GM19372 (cell line): ENCODE data around the gene DSPP.

Experiments
- ATAC-seq: cut with Tn5 transposase; IDR thresholded peaks from one replicate; pipeline ENCODE4 v1.9.1; 2021; ENCODE audit warnings: mild to moderate bottlenecking, low read depth, moderate library complexity; ENCODE audit not compliant: unreplicated experiment

The DSPP gene

DNA sequence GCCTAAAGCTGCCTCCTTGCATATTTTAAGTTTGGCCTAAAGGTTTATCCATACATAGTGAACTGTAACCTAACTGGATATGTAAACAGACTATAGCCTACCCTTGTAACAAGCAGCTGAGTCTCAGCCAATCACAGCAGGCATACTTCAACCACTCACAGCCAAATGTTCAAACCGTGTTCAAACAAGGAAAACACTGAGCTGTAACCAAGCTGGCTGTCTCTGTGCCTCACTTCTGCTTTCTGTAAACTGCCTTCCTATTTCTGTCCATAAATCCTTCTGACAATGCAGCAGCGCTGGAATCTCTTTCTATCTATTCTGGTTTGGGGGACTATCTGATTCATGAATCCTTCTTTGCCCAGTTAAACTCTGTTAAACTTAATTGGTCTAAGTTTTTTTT, 16.4 kb downstream of the DSPP start:
- ATAC-seq = no peak

DNA sequence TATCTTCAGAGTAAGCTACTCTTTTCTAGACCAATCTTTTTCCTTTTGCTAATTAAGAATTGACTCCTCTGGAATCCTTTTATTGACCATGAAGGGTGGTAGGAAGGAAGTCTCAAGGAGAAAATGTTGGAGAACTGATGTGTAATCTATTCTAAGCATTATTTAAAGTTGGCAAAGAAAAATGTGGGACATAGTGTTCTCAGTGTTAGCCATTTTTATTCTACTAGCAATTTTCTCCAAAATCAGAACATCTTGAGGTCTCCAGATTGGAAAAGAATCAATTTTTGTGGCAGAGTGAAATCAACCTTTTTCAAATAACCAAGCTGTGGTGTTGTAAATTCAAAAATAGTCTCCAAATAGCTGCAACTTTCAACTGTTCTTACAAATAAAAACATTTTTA, 23.3 kb downstream of the DSPP start:
- no peak for ATAC-seq

DNA sequence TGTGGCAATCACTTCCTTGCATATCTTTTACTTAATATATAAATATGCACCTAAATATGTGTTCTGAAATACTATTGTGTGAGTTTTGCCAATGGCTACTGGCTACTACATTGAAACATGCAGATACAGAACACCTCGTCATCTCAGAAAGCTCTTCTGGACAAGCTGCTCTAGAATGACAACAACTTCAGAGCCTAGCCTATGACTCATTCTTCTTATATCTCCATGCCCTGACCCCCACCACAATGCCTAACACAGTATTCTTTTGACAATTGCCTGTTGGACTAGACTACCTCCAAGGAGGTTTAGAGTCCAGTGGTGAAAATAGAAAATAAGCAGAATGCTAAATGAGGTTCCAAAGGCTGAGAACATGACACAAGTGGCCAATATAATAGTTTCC, 24.1 kb downstream of the DSPP start:
- ATAC-seq = no peak

DNA sequence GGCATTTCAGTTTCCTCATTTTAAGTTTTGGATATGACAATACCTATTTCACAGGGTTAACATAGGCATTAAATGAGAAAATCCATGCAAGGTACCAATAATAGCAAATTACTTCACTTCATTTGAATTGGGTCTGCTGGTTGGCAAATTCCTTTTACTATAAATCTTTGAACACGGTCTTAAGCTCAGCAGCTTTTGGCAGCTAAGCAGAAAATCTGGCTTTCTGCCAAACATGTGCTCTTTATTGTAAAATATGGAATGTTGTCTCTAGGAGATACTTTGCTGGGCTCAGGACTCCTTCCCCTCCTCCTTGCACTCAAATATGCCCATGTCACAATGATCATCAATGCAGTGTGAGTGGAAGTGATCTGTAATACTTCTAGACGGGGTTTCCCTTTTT, 24.9 kb downstream of the DSPP start:
- ATAC-seq = no peak

DNA sequence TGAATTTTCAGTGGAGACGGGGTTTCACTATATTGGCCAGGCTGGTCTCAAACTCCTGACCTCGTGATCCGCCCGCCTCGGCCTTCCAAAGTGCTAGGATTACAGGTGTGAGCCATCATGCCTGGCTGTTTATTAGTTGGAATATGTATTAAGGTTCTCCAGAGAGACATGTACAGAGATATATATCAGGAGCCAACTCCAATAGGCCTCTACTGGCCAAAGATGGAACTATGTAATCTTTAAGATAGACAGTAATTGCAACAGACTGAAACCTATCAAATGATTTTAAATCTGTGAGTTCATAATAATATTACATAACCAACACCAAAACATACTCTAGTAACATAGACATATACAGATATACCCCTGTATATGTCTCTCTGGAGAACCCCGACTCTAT, 36.0 kb downstream of the DSPP start:
- ATAC-seq = no peak

DNA sequence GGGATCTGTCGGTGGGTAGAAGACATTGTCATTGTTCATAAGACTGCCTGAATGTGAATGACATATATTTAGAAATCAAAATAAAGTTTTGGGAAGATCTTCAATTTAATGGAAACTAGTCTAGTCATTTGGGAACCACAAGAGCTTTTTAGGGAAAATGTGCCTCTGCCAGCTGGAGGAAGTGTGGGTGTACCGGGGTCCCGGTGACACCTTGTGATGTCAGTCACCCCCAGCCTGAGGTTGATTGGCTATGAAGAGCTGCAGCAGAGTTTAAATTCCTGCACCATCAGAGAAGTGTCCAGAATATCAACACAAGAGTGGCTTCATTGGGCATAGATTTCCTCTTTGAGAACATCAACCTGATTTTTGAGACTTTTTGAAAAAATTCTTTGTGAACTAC, 41.7 kb downstream of the DSPP start, which contains the start of gene DMP1:
DMP1 (plus strand) TSS at position 301 of the 400 bp plus-strand sequence. CDS start 6,213 bp downstream, outside the sequence.
- no peak for ATAC-seq

DNA sequence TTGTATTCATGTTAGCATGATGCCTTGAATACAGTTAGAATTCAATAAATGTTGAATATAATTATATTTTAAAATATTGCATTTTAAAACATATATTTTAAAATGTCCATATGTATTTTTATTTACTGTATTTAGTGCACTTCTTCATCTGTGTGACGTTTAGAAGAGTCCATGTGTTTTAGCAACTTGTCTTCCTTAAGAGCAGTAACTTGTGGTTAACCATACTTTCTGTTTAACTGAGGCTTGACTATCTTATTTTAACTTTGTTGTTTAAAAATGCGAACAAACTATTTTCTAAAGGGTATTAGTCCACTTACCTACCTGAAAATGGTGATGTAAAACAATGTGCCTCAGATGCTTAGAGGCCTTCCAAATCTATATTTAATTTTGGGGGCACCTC, 42.6 kb downstream of the DSPP start:
- ATAC-seq = no peak

DNA sequence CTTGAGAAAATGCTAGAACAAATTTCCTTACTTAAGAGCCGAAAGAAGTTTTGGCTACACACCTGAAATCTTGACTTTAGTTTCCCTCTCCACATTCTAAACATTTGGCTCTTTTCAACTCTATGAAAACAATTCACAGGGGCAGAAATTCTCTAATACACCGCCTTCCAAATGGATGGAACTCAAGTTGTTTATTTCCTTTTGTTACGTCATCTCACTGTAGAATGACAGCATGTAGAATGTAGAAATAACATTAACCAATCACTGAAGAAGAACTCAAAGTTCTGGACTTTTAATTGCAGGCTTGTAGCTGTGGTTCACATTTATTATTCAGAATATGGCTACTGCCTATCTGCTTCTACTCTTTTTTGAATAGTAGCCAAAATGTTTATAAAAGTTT, 43.6 kb downstream of the DSPP start:
- ATAC-seq = no peak

DNA sequence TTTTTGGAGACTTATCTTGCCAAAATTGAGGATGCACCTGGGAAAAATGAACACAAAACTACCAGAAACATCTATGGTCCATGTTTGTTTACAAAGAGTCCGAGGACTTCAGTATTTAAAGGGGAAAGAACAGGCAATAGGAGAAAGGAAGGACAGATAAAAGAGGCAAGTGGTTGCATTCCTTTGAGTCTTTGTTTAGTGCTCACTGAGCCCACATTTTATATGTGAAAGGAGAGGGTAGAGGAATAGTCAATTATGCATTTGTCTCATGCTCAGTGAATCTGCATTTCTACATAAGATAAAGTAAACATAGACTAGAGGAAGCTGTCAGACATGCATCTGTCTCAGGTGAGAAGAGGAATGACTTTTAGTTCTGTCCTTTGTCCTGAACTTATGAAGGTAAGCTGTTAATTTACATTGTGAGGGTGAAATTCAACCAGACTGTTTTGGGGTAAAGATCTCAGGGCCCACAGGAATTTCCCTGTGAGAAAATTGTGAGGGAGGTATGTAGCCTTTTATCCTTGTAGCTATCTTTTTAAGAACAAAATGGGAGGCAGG, 46.2 kb downstream of the DSPP start:
- no peak for ATAC-seq

DNA sequence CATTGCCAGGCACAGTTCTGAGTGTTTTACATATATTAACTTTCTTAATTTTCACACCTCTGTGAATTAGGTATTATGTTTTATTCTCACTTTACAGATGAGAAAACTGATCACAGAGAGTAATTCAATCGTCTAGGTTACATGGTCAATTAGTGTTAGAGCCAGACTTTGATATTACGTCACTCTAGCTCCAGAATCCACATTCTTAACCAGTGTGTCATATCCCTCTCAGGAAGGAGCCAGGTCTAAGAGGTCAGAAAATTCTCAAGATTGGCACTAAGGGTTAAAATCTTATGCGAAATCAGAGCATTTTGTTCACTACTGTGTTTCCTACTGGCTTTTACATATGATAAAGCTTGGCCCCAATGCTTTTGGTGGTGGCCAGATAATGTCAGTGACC, 49.2 kb downstream of the DSPP start:
- no peak for ATAC-seq

DNA sequence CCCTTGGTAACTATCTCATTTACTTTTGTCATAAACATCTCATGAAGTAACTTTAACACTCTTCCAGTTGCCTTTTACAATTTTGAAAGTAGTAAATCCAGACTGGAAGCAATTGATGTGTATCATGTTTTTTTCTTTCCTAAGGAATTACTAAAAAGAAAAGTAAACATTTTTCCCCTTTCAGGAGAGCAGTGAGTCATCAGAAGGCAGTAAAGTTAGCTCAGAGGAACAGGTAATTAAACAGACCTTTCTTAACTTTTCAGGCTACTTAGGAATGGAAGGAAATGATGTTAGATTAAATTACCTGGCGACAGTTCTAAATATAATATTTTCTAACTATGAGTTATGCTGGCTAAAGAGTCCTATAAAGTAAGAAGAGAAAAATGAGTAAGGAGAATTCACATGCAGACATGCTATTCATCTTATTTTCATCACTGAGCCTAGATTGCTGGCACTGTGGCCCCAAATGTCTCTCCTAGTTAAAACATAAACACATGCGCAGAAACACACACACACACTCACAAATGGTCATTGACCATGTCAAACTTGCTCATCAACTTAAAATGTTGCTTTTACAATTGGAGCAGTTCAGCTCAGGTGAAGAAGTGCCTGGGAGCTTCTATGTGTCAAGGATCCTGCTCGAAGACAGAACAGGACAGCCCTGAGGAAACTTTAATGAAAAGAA, 51.1 kb downstream of the DSPP start:
- no peak for ATAC-seq

DNA sequence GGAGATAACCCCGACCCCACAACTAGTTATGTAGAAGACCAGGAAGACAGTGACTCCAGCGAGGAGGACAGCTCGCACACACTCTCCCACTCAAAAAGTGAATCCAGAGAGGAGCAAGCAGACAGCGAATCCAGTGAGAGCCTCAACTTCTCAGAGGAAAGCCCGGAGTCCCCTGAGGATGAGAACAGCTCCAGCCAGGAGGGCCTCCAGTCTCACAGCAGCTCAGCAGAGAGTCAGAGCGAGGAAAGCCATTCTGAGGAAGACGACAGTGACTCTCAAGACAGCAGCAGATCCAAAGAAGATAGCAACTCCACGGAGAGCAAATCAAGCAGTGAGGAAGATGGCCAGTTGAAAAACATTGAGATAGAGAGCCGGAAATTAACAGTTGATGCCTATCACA, 54.5 kb downstream of the DSPP start:
- ATAC-seq = no peak
